Measurements from ENCODE around the gene KIAA0040.

KIAA0040 gene

DNA sequence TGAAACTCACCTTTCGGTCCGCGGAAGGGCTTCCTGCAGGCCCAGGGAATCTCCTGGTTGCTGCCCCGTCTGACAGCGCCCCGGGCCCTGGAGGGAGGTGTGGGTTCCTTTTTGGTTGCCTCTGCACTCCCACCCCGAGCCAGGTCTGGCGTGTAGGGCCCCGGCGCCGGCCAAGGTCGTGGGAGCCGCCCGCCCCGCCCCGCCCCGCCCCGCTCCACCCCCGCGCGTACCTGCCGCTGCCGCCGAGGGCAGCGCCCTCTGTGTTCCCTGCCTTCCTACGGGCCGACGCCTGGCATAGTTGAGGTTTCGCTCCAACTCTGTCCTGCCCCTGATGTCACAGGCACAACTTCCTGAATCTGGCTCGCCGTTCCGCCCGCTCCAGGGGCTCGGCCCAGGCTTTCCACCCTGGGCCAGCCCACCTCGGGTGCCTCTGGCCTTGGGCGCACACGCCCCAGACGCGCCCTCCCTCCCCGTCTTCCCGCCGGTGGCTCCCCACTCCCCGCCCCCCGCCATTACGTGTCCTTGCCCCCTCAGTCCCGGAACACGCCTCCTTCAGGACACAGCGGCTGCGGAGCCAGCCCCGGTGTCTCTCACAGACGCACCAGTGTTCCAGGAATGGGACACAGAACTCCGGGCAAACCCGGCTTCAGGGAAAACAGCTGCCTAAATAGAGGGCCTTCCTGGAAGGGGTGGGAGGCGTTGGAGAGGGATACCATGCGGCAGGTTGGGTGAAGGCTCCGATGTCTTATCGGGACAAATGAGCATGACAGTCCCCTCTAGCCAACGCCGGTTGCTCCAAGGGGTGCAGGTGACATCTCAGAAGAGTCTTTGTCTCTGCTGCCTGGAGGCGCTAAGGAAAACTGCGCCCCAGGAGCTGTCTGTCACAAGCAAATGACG is at the start of gene KIAA0040 (continued):
- TF ChIP-seq SP7 (tag by site-specific recombination; IDR thresholded peaks at IDR 0.05) = peak; percentile 52; the same call in 1 of the 2 replicates
- peak; percentile 98 for TF ChIP-seq ZBTB8A (tag by site-specific recombination; IDR thresholded peaks at IDR 0.05)
- TF ChIP-seq, protein P1, sequence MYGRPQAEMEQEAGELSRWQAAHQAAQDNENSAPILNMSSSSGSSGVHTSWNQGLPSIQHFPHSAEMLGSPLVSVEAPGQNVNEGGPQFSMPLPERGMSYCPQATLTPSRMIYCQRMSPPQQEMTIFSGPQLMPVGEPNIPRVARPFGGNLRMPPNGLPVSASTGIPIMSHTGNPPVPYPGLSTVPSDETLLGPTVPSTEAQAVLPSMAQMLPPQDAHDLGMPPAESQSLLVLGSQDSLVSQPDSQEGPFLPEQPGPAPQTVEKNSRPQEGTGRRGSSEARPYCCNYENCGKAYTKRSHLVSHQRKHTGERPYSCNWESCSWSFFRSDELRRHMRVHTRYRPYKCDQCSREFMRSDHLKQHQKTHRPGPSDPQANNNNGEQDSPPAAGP (tag by site-specific recombination; IDR thresholded peaks at IDR 0.05) = no peak
- TF ChIP-seq FEZF1 (tag by site-specific recombination; IDR thresholded peaks at IDR 0.05) = no peak
- TF ChIP-seq KLF10 (tag by site-specific recombination; IDR thresholded peaks at IDR 0.05) = peak; percentile 94
- TF ChIP-seq, protein P2, sequence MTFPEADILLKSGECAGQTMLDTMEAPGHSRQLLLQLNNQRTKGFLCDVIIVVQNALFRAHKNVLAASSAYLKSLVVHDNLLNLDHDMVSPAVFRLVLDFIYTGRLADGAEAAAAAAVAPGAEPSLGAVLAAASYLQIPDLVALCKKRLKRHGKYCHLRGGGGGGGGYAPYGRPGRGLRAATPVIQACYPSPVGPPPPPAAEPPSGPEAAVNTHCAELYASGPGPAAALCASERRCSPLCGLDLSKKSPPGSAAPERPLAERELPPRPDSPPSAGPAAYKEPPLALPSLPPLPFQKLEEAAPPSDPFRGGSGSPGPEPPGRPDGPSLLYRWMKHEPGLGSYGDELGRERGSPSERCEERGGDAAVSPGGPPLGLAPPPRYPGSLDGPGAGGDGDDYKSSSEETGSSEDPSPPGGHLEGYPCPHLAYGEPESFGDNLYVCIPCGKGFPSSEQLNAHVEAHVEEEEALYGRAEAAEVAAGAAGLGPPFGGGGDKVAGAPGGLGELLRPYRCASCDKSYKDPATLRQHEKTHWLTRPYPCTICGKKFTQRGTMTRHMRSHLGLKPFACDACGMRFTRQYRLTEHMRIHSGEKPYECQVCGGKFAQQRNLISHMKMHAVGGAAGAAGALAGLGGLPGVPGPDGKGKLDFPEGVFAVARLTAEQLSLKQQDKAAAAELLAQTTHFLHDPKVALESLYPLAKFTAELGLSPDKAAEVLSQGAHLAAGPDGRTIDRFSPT (tag by site-specific recombination; IDR thresholded peaks at IDR 0.05) = peak; percentile 84
- TF ChIP-seq KLF1 (tag by site-specific recombination; IDR thresholded peaks at IDR 0.05) = peak; percentile 89
- TF ChIP-seq ZNF549 (tag by site-specific recombination; IDR thresholded peaks at IDR 0.05) = no peak
- TF ChIP-seq, protein P3, sequence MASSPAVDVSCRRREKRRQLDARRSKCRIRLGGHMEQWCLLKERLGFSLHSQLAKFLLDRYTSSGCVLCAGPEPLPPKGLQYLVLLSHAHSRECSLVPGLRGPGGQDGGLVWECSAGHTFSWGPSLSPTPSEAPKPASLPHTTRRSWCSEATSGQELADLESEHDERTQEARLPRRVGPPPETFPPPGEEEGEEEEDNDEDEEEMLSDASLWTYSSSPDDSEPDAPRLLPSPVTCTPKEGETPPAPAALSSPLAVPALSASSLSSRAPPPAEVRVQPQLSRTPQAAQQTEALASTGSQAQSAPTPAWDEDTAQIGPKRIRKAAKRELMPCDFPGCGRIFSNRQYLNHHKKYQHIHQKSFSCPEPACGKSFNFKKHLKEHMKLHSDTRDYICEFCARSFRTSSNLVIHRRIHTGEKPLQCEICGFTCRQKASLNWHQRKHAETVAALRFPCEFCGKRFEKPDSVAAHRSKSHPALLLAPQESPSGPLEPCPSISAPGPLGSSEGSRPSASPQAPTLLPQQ (tag by site-specific recombination; IDR thresholded peaks at IDR 0.05) = peak; percentile 25; the same call in 1 of the 2 replicates
- peak; percentile 89 for TF ChIP-seq ZNF335 (tag by site-specific recombination; conservative IDR thresholded peaks at IDR 0.05)
- TF ChIP-seq ZNF792 (tag by site-specific recombination; IDR thresholded peaks at IDR 0.05) = no peak
- no peak for TF ChIP-seq ZNF677 (tag by site-specific recombination; IDR thresholded peaks at IDR 0.05)
- TF ChIP-seq, protein P4, sequence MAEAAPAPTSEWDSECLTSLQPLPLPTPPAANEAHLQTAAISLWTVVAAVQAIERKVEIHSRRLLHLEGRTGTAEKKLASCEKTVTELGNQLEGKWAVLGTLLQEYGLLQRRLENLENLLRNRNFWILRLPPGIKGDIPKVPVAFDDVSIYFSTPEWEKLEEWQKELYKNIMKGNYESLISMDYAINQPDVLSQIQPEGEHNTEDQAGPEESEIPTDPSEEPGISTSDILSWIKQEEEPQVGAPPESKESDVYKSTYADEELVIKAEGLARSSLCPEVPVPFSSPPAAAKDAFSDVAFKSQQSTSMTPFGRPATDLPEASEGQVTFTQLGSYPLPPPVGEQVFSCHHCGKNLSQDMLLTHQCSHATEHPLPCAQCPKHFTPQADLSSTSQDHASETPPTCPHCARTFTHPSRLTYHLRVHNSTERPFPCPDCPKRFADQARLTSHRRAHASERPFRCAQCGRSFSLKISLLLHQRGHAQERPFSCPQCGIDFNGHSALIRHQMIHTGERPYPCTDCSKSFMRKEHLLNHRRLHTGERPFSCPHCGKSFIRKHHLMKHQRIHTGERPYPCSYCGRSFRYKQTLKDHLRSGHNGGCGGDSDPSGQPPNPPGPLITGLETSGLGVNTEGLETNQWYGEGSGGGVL (tag by site-specific recombination; IDR thresholded peaks at IDR 0.05) = peak; percentile 77
- TF ChIP-seq ZNF354C (tag by site-specific recombination; IDR thresholded peaks at IDR 0.05; ENCODE audit: borderline replicate concordance, low read depth) = no peak
- TF ChIP-seq YY2 (tag by site-specific recombination; IDR thresholded peaks at IDR 0.05) = 0 out of 2 replicates have a peak, but pooled peaks have one; percentile 25
- no peak for TF ChIP-seq ZNF514 (tag by site-specific recombination; IDR thresholded peaks at IDR 0.05)
- TF ChIP-seq ZNF221 (tag by site-specific recombination; IDR thresholded peaks at IDR 0.05; ENCODE audit: borderline replicate concordance) = no peak
- TF ChIP-seq ZFP69B (tag by site-specific recombination; IDR thresholded peaks at IDR 0.05) = no peak
- TF ChIP-seq SETDB1 (IDR thresholded peaks at IDR 0.05; ENCODE audit: insufficient read length, low read length) = no peak
- no peak for TF ChIP-seq GLI2 (tag by site-specific recombination; IDR thresholded peaks at IDR 0.05; ENCODE audit: borderline replicate concordance, low read depth)

DNA sequence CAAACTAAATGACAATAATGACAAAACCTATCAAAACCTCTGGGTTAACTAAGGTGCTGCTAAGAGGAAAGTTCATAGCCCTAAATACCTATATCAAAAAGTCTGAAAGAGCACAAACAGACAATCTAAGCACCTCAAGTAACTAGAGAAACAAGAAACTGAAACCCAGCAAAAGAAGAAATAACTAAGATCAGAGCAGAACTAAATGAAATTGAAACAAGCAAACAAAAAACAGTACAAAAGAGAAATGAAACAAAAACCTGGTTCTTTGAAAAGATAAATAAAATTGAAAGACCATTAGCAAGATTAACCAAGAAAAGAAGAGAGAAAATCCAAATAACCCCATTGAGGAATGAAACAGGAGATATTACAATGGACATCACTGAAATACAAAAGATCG is 44.8 kb upstream of the KIAA0040 start:
- Histone ChIP-seq H3K27ac (ENCODE audit: extremely low read depth, low read depth, low read length) (no peak overlapping the region), H3K36me3 (ENCODE audit: control insufficient read depth in 2 of 2, insufficient read depth in 1 of 2, low read length in 2 of 2) (no peaks in the 10 kb centered on the region), H3K4me3 (ENCODE audit: low read depth, low read length) (no peak overlapping the region), H3K4me1 (ENCODE audit: control insufficient read depth, insufficient read depth, low read length) (no peaks in the 10 kb centered on the region), H3K9me3 (ENCODE audit: control insufficient read depth, insufficient read depth, low read depth, low read length) (no peaks in the 10 kb centered on the region)
- ChIA-PET CTCF (no interaction called here), POLR2A (no interaction called here)
- TF ChIP-seq ZEB2 (tag by site-specific recombination; IDR thresholded peaks at IDR 0.05) (no peak), PRDM1 (tag by site-specific recombination; IDR thresholded peaks at IDR 0.05) (no peak), HOXA7 (CRISPR knock-in tag; IDR thresholded peaks at IDR 0.05; ENCODE audit: borderline replicate concordance) (no peak), ZNF621 (tag by site-specific recombination; IDR thresholded peaks at IDR 0.05) (no peak), SCRT1 (tag by site-specific recombination; IDR thresholded peaks at IDR 0.05; ENCODE audit: borderline replicate concordance) (no peak), GLIS2 (tag by site-specific recombination; IDR thresholded peaks at IDR 0.05) (no peak), ZSCAN23 (tag by site-specific recombination; IDR thresholded peaks at IDR 0.05) (no peak), SP2 (tag by site-specific recombination; IDR thresholded peaks at IDR 0.05) (no peak), ZNF24 (tag by site-specific recombination; IDR thresholded peaks at IDR 0.05) (no peak)
- TF ChIP-seq, protein P5, sequence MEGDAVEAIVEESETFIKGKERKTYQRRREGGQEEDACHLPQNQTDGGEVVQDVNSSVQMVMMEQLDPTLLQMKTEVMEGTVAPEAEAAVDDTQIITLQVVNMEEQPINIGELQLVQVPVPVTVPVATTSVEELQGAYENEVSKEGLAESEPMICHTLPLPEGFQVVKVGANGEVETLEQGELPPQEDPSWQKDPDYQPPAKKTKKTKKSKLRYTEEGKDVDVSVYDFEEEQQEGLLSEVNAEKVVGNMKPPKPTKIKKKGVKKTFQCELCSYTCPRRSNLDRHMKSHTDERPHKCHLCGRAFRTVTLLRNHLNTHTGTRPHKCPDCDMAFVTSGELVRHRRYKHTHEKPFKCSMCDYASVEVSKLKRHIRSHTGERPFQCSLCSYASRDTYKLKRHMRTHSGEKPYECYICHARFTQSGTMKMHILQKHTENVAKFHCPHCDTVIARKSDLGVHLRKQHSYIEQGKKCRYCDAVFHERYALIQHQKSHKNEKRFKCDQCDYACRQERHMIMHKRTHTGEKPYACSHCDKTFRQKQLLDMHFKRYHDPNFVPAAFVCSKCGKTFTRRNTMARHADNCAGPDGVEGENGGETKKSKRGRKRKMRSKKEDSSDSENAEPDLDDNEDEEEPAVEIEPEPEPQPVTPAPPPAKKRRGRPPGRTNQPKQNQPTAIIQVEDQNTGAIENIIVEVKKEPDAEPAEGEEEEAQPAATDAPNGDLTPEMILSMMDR (tag by site-specific recombination; IDR thresholded peaks at IDR 0.05) = no peak
